ENCODE data around the gene TTLL5. TPM values are rescaled to one million over a fixed set of nuclear protein-coding genes. Genes with fewer than 3 reads are reported as not detected.

Gene TTLL5
- total and polyA plus RNA-seq, 2 of the 13 experiments (the other 11 are each of a cell fraction or from before 2014, with no cell fraction given): 11.8 to 18.8 TPM

DNA sequence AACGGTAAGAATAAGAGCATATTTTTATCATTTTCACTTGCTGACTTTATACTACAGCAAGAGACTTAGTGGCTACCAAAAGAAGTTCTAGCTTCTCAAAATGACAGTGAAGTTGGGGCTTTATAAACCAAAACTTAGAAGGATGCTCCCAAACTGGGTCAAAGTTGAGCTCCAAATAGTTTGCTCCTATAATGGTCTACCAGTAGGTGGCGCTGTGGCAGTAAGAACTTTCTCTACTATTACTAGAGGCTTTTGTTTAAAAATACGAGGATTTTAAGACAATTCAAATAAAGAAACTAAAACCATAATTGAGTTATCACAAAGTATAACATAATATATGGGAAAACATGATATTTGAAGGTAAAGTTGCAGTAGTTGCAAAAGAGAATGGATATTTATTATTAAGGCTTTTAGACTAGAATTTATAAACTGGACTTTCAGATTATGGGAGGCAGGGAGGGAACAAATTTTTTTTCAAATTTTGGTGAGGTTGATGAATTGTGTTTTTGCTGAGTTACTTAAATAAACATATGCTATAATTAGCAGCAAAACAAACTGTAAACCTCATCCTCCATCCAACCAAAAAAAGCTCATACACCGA is 245.7 kb downstream of the TTLL5 start (continued):
- TF ChIP-seq, protein P1, sequence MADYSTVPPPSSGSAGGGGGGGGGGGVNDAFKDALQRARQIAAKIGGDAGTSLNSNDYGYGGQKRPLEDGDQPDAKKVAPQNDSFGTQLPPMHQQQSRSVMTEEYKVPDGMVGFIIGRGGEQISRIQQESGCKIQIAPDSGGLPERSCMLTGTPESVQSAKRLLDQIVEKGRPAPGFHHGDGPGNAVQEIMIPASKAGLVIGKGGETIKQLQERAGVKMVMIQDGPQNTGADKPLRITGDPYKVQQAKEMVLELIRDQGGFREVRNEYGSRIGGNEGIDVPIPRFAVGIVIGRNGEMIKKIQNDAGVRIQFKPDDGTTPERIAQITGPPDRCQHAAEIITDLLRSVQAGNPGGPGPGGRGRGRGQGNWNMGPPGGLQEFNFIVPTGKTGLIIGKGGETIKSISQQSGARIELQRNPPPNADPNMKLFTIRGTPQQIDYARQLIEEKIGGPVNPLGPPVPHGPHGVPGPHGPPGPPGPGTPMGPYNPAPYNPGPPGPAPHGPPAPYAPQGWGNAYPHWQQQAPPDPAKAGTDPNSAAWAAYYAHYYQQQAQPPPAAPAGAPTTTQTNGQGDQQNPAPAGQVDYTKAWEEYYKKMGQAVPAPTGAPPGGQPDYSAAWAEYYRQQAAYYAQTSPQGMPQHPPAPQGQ (CRISPR knock-in tag; IDR thresholded peaks at IDR 0.05; ENCODE audit: borderline replicate concordance): no peak
- no peak for TF ChIP-seq ZZZ3 (CRISPR knock-in tag; IDR thresholded peaks at IDR 0.05; ENCODE audit: borderline replicate concordance)

DNA sequence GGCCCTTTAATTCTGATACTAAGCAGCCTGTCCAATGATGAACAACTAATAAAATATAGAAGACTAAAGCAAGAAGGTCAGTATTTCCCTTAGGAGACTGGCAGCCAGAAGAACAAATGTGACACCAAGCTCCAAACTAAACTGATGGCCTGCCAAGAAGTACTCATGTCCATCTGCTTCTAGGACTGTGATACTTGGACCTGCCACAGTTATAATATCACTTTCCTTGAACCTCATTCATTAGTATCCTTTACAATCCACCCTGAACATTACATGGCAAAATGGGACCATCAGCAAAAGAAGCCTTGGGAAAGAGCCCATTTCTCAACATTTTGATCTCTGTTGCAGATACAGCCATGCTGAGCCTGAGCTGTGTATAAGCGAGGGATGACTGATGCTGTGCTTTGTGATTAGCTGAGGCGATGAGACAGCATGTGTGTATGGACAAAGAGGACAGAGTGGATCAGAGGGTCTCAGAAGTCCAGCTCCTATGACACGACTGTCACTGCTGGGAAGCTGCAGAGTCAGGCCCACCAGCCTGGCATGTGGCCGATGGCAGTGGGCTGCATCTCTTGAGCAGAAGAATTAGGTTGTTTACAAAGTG is 246.8 kb downstream of the TTLL5 start:
- H2AFZ ChIP-seq (ENCODE audit: low read length): no peak overlapping the region
- no peaks in the 10 kb centered on the region for H3K4me1 ChIP-seq (ENCODE audit: insufficient read depth, low read length)
- H3K4me3 ChIP-seq (replicated peaks in 1 of 3; ENCODE audit: insufficient read depth in 1 of 3, low read depth in 2 of 3, low read length in 3 of 3): no peak overlapping the region
- ATAC-seq (no peak), FAIRE-seq (no peak), DNase-seq (ENCODE audit: low spot score) (no peak)
- H3K9me3 ChIP-seq (ENCODE audit: low read length): no peaks in the 10 kb centered on the region
- TF ChIP-seq MAZ (IDR thresholded peaks at IDR 0.05; ENCODE audit: borderline replicate concordance, low read depth, low read length): no peak
- TF ChIP-seq MAZ (CRISPR knock-in tag; IDR thresholded peaks at IDR 0.05; ENCODE audit: low read depth): no peak
- TF ChIP-seq ZC3H13 (CRISPR knock-in tag; IDR thresholded peaks at IDR 0.05): no peak
- TF ChIP-seq SIX4 (CRISPR knock-in tag; IDR thresholded peaks at IDR 0.05): no peak
- TF ChIP-seq SP140L (CRISPR knock-in tag; IDR thresholded peaks at IDR 0.05; ENCODE audit: borderline replicate concordance): no peak
- intact Hi-C loops (cut with micrococcal nuclease; ENCODE audit: unreplicated experiment): loop anchor here (5.0 kb wide), 2 partner anchors 196 to 479 kb away; no protein-coding TSS in a partner anchor
- ChIA-PET POLR2A (no interaction called here), CTCF (ENCODE audit: low intra/inter-chr PET ratio, low total read pairs) (interaction anchor here (1.7 kb wide), 1 partner anchor 74 kb away, joined by 6 read pairs; the partner anchor contains the start of gene TGFB3)
- in situ Hi-C loops (cut with HindIII; ENCODE audit: extremely low pct_ligation_motif_present, low pct_unique_long_range_greater_than_20kb): loop anchor here (5.0 kb wide), 1 partner anchor 74 kb away; the partner anchor contains the start of gene TGFB3
- 96% methylated on average over 3 of the region's 4 CpGs for WGBS (ENCODE audit: low lambda C conversion rate)
- H3K27me3 ChIP-seq (ENCODE audit: control insufficient read depth in 1 of 2, insufficient read depth in 2 of 2, low read length in 2 of 2): no peaks in the 10 kb centered on the region
- peaks cover 1 to 6% of the 10 kb centered on the region in 2 experiments; a peak in 2 of 5 replicates for H3K36me3 ChIP-seq (replicated peaks in 1 of 2; ENCODE audit: control insufficient read depth in 1 of 2, insufficient read depth in 2 of 2, low read length in 2 of 2)
- H3K27ac ChIP-seq (ENCODE audit: extremely low read length, insufficient read depth, low read length): no peak overlapping the region
- no peak overlapping the region for H3K4me2 ChIP-seq (ENCODE audit: low read depth, low read length)
- H3K79me2 ChIP-seq (ENCODE audit: insufficient read depth, low read length): no peaks in the 10 kb centered on the region
- no peaks in the 10 kb centered on the region for H4K20me1 ChIP-seq (ENCODE audit: insufficient read depth, low read length)
- no peak overlapping the region for H3K9ac ChIP-seq (ENCODE audit: insufficient read depth, low read depth, low read length)
- no TSS peak for BruUV-seq (replicated peaks)
